Neural cell (in vitro differentiated cells): ENCODE data around the gene PLXNA4. TPM values are rescaled to one million over a fixed set of nuclear protein-coding genes. Genes with fewer than 3 reads are reported as not detected.

Experiments used
- H2AFZ ChIP-seq: fragments of 200-600, 300-800 bp; sonication (generic), shearing (Covaris generic); 2 replicates; pipeline ENCODE4 v1.6.0; 2014; ENCODE audit warnings: low read depth, mild to moderate bottlenecking, antibody characterized with exemption, low read length, moderate library complexity
- H3F3A ChIP-seq: fragments of 200-600 bp; shearing (Covaris generic); 2 replicates; pipeline ENCODE4 v1.6.1; 2016; ENCODE audit warnings: mild to moderate bottlenecking, moderate library complexity, mixed read lengths, antibody characterized with exemption, low read length; ENCODE audit not compliant: insufficient read depth, poor library complexity, severe bottlenecking
- H3K27ac ChIP-seq: fragments of 200-600, 300-800 bp; sonication (generic), shearing (Covaris generic); 2 replicates; pipeline ENCODE4 v1.5.1; 2014; ENCODE audit warnings: mild to moderate bottlenecking, low read length, moderate library complexity
- H3K27me3 ChIP-seq: fragments of 300-800, 200-600 bp; sonication (generic), shearing (Covaris generic); 2 replicates; pipeline ENCODE4 v1.6.0; 2014; ENCODE audit warnings: mild to moderate bottlenecking, low read depth, low read length, moderate library complexity; ENCODE audit not compliant: insufficient read depth
- H3K36me3 ChIP-seq: fragments of 300-800, 200-600 bp; sonication (generic), shearing (Covaris generic); 2 replicates; pipeline ENCODE4 v1.5.1; 2014; ENCODE audit warnings: mild to moderate bottlenecking, antibody characterized with exemption, low read length, moderate library complexity; ENCODE audit not compliant: insufficient read depth
- H3K4me2 ChIP-seq: fragments of 300-800, 200-600 bp; sonication (generic), shearing (Covaris generic); 2 replicates; pipeline ENCODE4 v1.6.0; 2014; ENCODE audit warnings: mild to moderate bottlenecking, low read length
- H3K4me3 ChIP-seq: fragments of 300-800, 200-600 bp; sonication (generic), shearing (Covaris generic); 2 replicates; pipeline ENCODE4 v1.5.1; 2014; ENCODE audit warnings: mild to moderate bottlenecking, low read length, moderate library complexity
- H3K79me2 ChIP-seq: fragments of 200-600 bp; shearing (Covaris generic); replicated peaks from 2 replicates; pipeline ENCODE4 v1.6.0; 2014; ENCODE audit warnings: mild to moderate bottlenecking, low read length, moderate library complexity; ENCODE audit not compliant: insufficient read depth
- H3K9ac ChIP-seq: fragments of 300-800, 200-600 bp; sonication (generic), shearing (Covaris generic); 2 replicates; pipeline ENCODE4 v1.6.1; 2016; ENCODE audit warnings: mild to moderate bottlenecking, low read length, mixed read lengths
- H3K9me2 ChIP-seq: fragments of 200-600 bp; shearing (Covaris generic); 2 replicates; pipeline ENCODE4 v1.6.1; 2016; ENCODE audit warnings: mild to moderate bottlenecking, low read length, mixed read lengths; ENCODE audit not compliant: insufficient read depth
- H3K9me3 ChIP-seq: fragments of 200-600, 300-800 bp; sonication (generic), shearing (Covaris generic); 2 replicates; pipeline ENCODE4 v1.6.1; 2016; ENCODE audit warnings: mild to moderate bottlenecking, mixed run types, low read length, moderate library complexity, mixed read lengths
- H4K20me1 ChIP-seq: fragments of 200-600 bp; shearing (Covaris generic); 2 replicates; pipeline ENCODE4 v1.6.1; 2016; ENCODE audit warnings: mild to moderate bottlenecking, mixed run types; ENCODE audit not compliant: insufficient read depth
- EP300 ChIP-seq: fragments of 450-650 bp; conservative IDR thresholded peaks from 2 replicates; pipeline ENCODE4 v1.6.1; 2014; ENCODE audit warnings: antibody characterized with exemption, mild to moderate bottlenecking, moderate library complexity; ENCODE audit not compliant: poor library complexity, severe bottlenecking
- EZH2 ChIP-seq: fragments of 200-600, 300-800 bp; shearing (Covaris generic), sonication (generic); IDR thresholded peaks from 2 replicates; pipeline ENCODE4 v1.6.1; 2014; ENCODE audit warnings: antibody characterized with exemption, low read length, borderline replicate concordance, mild to moderate bottlenecking; ENCODE audit not compliant: insufficient read depth, poor library complexity, severe bottlenecking
- MXI1 ChIP-seq: fragments of 450-650 bp; conservative IDR thresholded peaks from 2 replicates; pipeline ENCODE4 v1.6.1; 2014; ENCODE audit warnings: antibody characterized with exemption, mild to moderate bottlenecking; ENCODE audit not compliant: poor library complexity, severe bottlenecking
- POLR2AphosphoS5 ChIP-seq: IDR thresholded peaks from 2 replicates; pipeline ENCODE4 v1.6.1; 2012
- RAD21 ChIP-seq: fragments of 450-650 bp; conservative IDR thresholded peaks from 2 replicates; pipeline ENCODE4 v1.6.1; 2014; ENCODE audit warnings: antibody characterized with exemption, mild to moderate bottlenecking, moderate library complexity
- REST ChIP-seq: IDR thresholded peaks from 2 replicates; pipeline ENCODE4 v1.6.1; 2012; ENCODE audit warnings: borderline replicate concordance
- SMC3 ChIP-seq: fragments of 450-650 bp; conservative IDR thresholded peaks from 2 replicates; pipeline ENCODE4 v1.6.1; 2014; ENCODE audit warnings: antibody characterized with exemption, mild to moderate bottlenecking, moderate library complexity; ENCODE audit not compliant: poor library complexity
- TAF1 ChIP-seq: IDR thresholded peaks from 2 replicates; pipeline ENCODE4 v1.6.1; 2012; ENCODE audit warnings: low read depth
- polyA plus RNA-seq: library from polyadenylated mRNA; depleted of rRNA; stranded (reverse); fragments of >200 nt; gene quantifications from 2 replicates; pipeline ENCODE4 v1.2.3, GENCODE V29; 2014
- TF ChIP-seq, protein P1 (sequence below): fragments of 450-650 bp; IDR thresholded peaks from 2 replicates; pipeline ENCODE4 v1.5.1; 2014; ENCODE audit warnings: antibody characterized with exemption, mild to moderate bottlenecking, moderate library complexity; ENCODE audit not compliant: poor library complexity, severe bottlenecking

The PLXNA4 gene
- polyA plus RNA-seq, 1 donor from 2014 or later = 7.2 TPM

DNA sequence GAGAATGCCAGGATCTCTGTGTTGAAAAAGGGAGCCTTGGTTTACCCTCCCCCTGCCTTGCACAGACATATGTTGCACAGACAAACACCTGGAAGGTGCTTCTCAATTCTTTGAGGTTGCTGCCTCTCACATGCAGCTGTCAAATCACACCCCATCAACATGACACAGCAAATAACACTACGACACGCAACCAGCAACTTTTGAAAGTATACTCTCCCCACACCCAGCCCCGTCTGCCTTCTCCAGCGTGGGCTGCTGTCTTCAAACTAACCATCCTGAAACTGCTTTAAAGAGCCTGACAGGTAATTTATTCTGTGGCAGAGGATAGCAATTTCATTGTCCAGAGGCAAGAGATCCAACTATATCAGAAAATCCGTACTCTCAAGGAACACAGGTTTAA is 136.1 kb downstream of the PLXNA4 start:
- Histone ChIP-seq H4K20me1 (no peaks in the 10 kb centered on the region), H3K79me2 (no peaks in the 10 kb centered on the region), H3K27me3 (no peaks in the 10 kb centered on the region), H3K9me3 (no peaks in the 10 kb centered on the region), H3K4me3 (no peak overlapping the region), H3K4me2 (no peak overlapping the region), H3K9me2 (no peaks in the 10 kb centered on the region), H3K36me3 (no peaks in the 10 kb centered on the region), H2AFZ (no peak overlapping the region), H3K9ac (no peak overlapping the region), H3F3A (no peaks in the 10 kb centered on the region), H3K27ac (no peak overlapping the region)
- TF ChIP-seq EZH2 = no peak
- TF ChIP-seq EP300 = no peak
- TF ChIP-seq RAD21 = no peak
- no peak for TF ChIP-seq POLR2AphosphoS5
- no peak for TF ChIP-seq TAF1
- no peak for TF ChIP-seq MXI1
- TF ChIP-seq, protein P1, sequence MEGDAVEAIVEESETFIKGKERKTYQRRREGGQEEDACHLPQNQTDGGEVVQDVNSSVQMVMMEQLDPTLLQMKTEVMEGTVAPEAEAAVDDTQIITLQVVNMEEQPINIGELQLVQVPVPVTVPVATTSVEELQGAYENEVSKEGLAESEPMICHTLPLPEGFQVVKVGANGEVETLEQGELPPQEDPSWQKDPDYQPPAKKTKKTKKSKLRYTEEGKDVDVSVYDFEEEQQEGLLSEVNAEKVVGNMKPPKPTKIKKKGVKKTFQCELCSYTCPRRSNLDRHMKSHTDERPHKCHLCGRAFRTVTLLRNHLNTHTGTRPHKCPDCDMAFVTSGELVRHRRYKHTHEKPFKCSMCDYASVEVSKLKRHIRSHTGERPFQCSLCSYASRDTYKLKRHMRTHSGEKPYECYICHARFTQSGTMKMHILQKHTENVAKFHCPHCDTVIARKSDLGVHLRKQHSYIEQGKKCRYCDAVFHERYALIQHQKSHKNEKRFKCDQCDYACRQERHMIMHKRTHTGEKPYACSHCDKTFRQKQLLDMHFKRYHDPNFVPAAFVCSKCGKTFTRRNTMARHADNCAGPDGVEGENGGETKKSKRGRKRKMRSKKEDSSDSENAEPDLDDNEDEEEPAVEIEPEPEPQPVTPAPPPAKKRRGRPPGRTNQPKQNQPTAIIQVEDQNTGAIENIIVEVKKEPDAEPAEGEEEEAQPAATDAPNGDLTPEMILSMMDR = no peak
- TF ChIP-seq REST = no peak
- no peak for TF ChIP-seq SMC3

- Histone ChIP-seq H3K27ac (peak overlapping the region; percentile 38), H3K9me3 (no peaks in the 10 kb centered on the region), H3K36me3 (no peaks in the 10 kb centered on the region), H3K9ac (no peak overlapping the region), H3K4me2 (peak overlapping the region; percentile 22), H3K27me3 (no peaks in the 10 kb centered on the region), H3K79me2 (no peaks in the 10 kb centered on the region), H2AFZ (no peak overlapping the region), H3F3A (no peaks in the 10 kb centered on the region), H4K20me1 (no peaks in the 10 kb centered on the region), H3K4me3 (peak overlapping the region; percentile 23), H3K9me2 (no peaks in the 10 kb centered on the region)
- no peak for TF ChIP-seq TAF1
- peak; percentile 12 for TF ChIP-seq SMC3
- TF ChIP-seq EP300 = no peak
- TF ChIP-seq, protein P1 = no peak
- peak; percentile 47 for TF ChIP-seq POLR2AphosphoS5
- no peak for TF ChIP-seq EZH2
- TF ChIP-seq REST = no peak
- no peak for TF ChIP-seq MXI1
- TF ChIP-seq RAD21 = no peak
Observed at GRCh38 chr7:132438926-132439325, 137.3 kb downstream of the PLXNA4 start.
